A549 (cell line): ENCODE results near the gene ATP6AP1. TPM values are rescaled to one million over a fixed set of nuclear protein-coding genes. Genes with fewer than 3 reads are reported as not detected.
A peak's percentile ranks its signal among the peaks of the same experiment; 100 is the strongest.

Experiments
- ATAC-seq, 2 experiments: fragments of 200-7000 bp in 1 of 2; fragments of >200 bp in 1 of 2; cut with Nextera tagmentation in 1 of 2; cut with Tn5 transposase in 1 of 2; 3 replicates each; pipeline versions ENCODE4 v1.8.0 to v1.9.1; 2018 to 2020; ENCODE audit warnings: mild to moderate bottlenecking in 1 of 2, moderate library complexity in 1 of 2
- CTCF ChIA-PET: fragments of 300-600 bp; sonication (Branson Sonifier 250); formaldehyde crosslinking; extraction: SDS; loops from one replicate; lab custom pipeline; 2021; ENCODE audit warnings: antibody characterized with exemption, inconsistent platforms; lab: Yijun Ruan, JAX
- POLR2A ChIA-PET: fragments of 350-600 bp; formaldehyde crosslinking; extraction: SDS; loops from one replicate; lab custom pipeline; 2021; ENCODE audit warnings: antibody characterized with exemption, inconsistent platforms; lab: Yijun Ruan, JAX
- DNase-seq, 2 experiments: peaks; one replicate each; pipeline versions ENCODE4 v3.0.0 to v3.0.0-alpha.2; 2011 to 2016; ENCODE audit warnings: low read depth in 1 of 2, low spot score in 1 of 2
- FAIRE-seq: peaks from 2 replicates; lab custom pipeline; 2011; peaks lifted over from hg19 to GRCh38; lab: Jason Lieb, UNC
- H3K27ac ChIP-seq, 2 experiments: fragments of >200 bp; sonication (Bioruptor Twin); formaldehyde crosslinking; 3 replicates each; pipeline ENCODE4 v1.5.1; 2016 to 2017
- H3K4me1 ChIP-seq: fragments of >200 bp; sonication (Bioruptor Twin); formaldehyde crosslinking; 3 replicates; pipeline ENCODE4 v1.6.1; 2016
- H3K4me2 ChIP-seq: fragments of >200 bp; sonication (Bioruptor Twin); formaldehyde crosslinking; 3 replicates; pipeline ENCODE4 v1.6.1; 2016
- H3K4me3 ChIP-seq: fragments of >200 bp; sonication (Bioruptor Twin); formaldehyde crosslinking; 3 replicates; pipeline ENCODE4 v1.5.1; 2016
- H3K9me3 ChIP-seq: fragments of >200 bp; sonication (Bioruptor Twin); formaldehyde crosslinking; 3 replicates; pipeline ENCODE4 v1.6.1; 2016
- ATOH8 ChIP-seq: fragments of 250-450 bp; sonication (Bioruptor Pico); IDR thresholded peaks from 2 replicates; pipeline ENCODE4 v1.5.0; 2020; ENCODE audit warnings: low read depth, mild to moderate bottlenecking, moderate library complexity
- BCL3 ChIP-seq: fragments of >200 bp; sonication (Bioruptor Twin); formaldehyde crosslinking; IDR thresholded peaks from 3 replicates; pipeline ENCODE4 v1.6.1; 2016
- EHF ChIP-seq: fragments of 250-450 bp; sonication (Bioruptor Pico); IDR thresholded peaks from 2 replicates; pipeline ENCODE4 v1.5.0; 2020; ENCODE audit warnings: mild to moderate bottlenecking
- EHMT2 ChIP-seq: fragments of 200-600 bp; sonication (generic); IDR thresholded peaks from 2 replicates; pipeline ENCODE4 v1.6.1; 2016; ENCODE audit warnings: antibody characterized with exemption, low read depth, mild to moderate bottlenecking, moderate library complexity
- GATA3 ChIP-seq: IDR thresholded peaks from 2 replicates; pipeline ENCODE4 v1.6.1; 2012; ENCODE audit warnings: borderline replicate concordance
- HDAC2 ChIP-seq: fragments of 200-600 bp; sonication (generic); IDR thresholded peaks from 2 replicates; pipeline ENCODE4 v1.6.1; 2016
- HEYL ChIP-seq: fragments of 250-450 bp; sonication (Bioruptor Pico); IDR thresholded peaks from 2 replicates; pipeline ENCODE4 v1.8.0; 2021; ENCODE audit warnings: mild to moderate bottlenecking, moderate library complexity
- KDM1A ChIP-seq: fragments of 200-600 bp; sonication (generic); IDR thresholded peaks from 2 replicates; pipeline ENCODE4 v1.6.1; 2016; ENCODE audit warnings: low read depth, mild to moderate bottlenecking
- MAZ ChIP-seq: fragments of 150-350 bp; IDR thresholded peaks from 2 replicates; pipeline ENCODE4 v1.6.1; 2014; ENCODE audit warnings: antibody characterized with exemption, low read depth, low read length, borderline replicate concordance
- MYC ChIP-seq: IDR thresholded peaks from 2 replicates; pipeline ENCODE4 v1.6.1; 2012; ENCODE audit warnings: mild to moderate bottlenecking, inconsistent platforms, low read length, improper control_type of control experiment, borderline replicate concordance
- NPAS2 ChIP-seq: fragments of 250-450 bp; sonication (Bioruptor Pico); IDR thresholded peaks from 2 replicates; pipeline ENCODE4 v1.8.0; 2022; ENCODE audit warnings: mild to moderate bottlenecking, moderate library complexity, borderline replicate concordance
- NR3C1 ChIP-seq: fragments of >200 bp; sonication (Bioruptor Twin); formaldehyde crosslinking; IDR thresholded peaks from 3 replicates; pipeline ENCODE4 v1.6.1; 2017
- PBX3 ChIP-seq: IDR thresholded peaks from 2 replicates; pipeline ENCODE4 v1.6.1; 2012
- PHF8 ChIP-seq: fragments of 200-600 bp; sonication (generic); IDR thresholded peaks from 2 replicates; pipeline ENCODE4 v1.6.1; 2016; ENCODE audit warnings: low read depth, mild to moderate bottlenecking, antibody characterized with exemption, moderate library complexity, borderline replicate concordance
- POLR2AphosphoS2 ChIP-seq: conservative IDR thresholded peaks from 2 replicates; pipeline ENCODE4 v1.6.1; 2012; ENCODE audit warnings: low read length, improper control_type of control experiment, inconsistent platforms
- TFCP2L1 ChIP-seq: fragments of 250-450 bp; sonication (Bioruptor Pico); IDR thresholded peaks from 2 replicates; pipeline ENCODE4 v1.5.0; 2021; ENCODE audit warnings: mild to moderate bottlenecking
- TP53 ChIP-seq: fragments of 250-450 bp; sonication (Bioruptor Pico); IDR thresholded peaks from 2 replicates; pipeline ENCODE4 v1.5.0; 2021; ENCODE audit warnings: mild to moderate bottlenecking, moderate library complexity
- WGBS: methylation state at CpG from one replicate; pipeline ENCODE4 v1.1.6; 2017; ENCODE audit errors: missing lambda C conversion rate; 5-methylcytosine and 5-hydroxymethylcytosine counted together
- polyA plus RNA-seq, 4 experiments: library from polyadenylated mRNA; depleted of rRNA in 3 of 4; stranded (reverse); fragments of >200 nt; fragmentation: RNase III in 1 of 4; extraction: RNeasy Plus Mini Kit Qiagen cat#74134 plus additional on column Dnase treatment in 1 of 4; gene quantifications; 2 replicates in 3 of 4; 3 replicates in 1 of 4; pipeline ENCODE4 v1.2.3, GENCODE V29; 2011 to 2017
- TF ChIP-seq, protein P1 (sequence below): fragments of >200 bp; sonication (Bioruptor Twin); formaldehyde crosslinking; IDR thresholded peaks from 3 replicates; pipeline ENCODE4 v1.5.1; 2016
- TF ChIP-seq, protein P2 (sequence below): fragments of 250-450 bp; sonication (Bioruptor Pico); IDR thresholded peaks from 2 replicates; pipeline ENCODE4 v1.5.0; 2021; ENCODE audit warnings: mild to moderate bottlenecking, moderate library complexity, borderline replicate concordance

Gene ATP6AP1
- polyA plus RNA-seq, 2 of the 4 experiments (the other 2 are of a cell fraction), result 62.6 to 81.7 TPM

- no peak for TF ChIP-seq GATA3
- TF ChIP-seq EHF (CRISPR knock-in tag), result no peak
- TF ChIP-seq, protein P1, sequence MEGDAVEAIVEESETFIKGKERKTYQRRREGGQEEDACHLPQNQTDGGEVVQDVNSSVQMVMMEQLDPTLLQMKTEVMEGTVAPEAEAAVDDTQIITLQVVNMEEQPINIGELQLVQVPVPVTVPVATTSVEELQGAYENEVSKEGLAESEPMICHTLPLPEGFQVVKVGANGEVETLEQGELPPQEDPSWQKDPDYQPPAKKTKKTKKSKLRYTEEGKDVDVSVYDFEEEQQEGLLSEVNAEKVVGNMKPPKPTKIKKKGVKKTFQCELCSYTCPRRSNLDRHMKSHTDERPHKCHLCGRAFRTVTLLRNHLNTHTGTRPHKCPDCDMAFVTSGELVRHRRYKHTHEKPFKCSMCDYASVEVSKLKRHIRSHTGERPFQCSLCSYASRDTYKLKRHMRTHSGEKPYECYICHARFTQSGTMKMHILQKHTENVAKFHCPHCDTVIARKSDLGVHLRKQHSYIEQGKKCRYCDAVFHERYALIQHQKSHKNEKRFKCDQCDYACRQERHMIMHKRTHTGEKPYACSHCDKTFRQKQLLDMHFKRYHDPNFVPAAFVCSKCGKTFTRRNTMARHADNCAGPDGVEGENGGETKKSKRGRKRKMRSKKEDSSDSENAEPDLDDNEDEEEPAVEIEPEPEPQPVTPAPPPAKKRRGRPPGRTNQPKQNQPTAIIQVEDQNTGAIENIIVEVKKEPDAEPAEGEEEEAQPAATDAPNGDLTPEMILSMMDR, result no peak
- TF ChIP-seq PHF8, result no peak
- no peak for TF ChIP-seq NR3C1
- no peak for TF ChIP-seq TP53 (CRISPR knock-in tag)
- no peak for TF ChIP-seq KDM1A
- no peak for TF ChIP-seq PBX3
- TF ChIP-seq ATOH8 (CRISPR knock-in tag), result no peak
- no peak for TF ChIP-seq NPAS2 (CRISPR knock-in tag)
- TF ChIP-seq BCL3, result no peak
- no peak for TF ChIP-seq HEYL (CRISPR knock-in tag)
- no peak for TF ChIP-seq MYC
- no peak for TF ChIP-seq MAZ
- TF ChIP-seq TFCP2L1, result no peak
- TF ChIP-seq, protein P2, sequence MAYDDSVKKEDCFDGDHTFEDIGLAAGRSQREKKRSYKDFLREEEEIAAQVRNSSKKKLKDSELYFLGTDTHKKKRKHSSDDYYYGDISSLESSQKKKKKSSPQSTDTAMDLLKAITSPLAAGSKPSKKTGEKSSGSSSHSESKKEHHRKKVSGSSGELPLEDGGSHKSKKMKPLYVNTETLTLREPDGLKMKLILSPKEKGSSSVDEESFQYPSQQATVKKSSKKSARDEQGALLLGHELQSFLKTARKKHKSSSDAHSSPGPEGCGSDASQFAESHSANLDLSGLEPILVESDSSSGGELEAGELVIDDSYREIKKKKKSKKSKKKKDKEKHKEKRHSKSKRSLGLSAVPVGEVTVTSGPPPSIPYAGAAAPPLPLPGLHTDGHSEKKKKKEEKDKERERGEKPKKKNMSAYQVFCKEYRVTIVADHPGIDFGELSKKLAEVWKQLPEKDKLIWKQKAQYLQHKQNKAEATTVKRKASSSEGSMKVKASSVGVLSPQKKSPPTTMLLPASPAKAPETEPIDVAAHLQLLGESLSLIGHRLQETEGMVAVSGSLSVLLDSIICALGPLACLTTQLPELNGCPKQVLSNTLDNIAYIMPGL (CRISPR knock-in tag), result no peak
- no peak for TF ChIP-seq POLR2AphosphoS2
- no peak for TF ChIP-seq HDAC2
- TF ChIP-seq EHMT2, result no peak
Observed at GRCh38 chrX:154457491-154458115, 29.1 kb downstream of the ATP6AP1 start.

More at GRCh38 chrX:154457491-154458115, 29.1 kb downstream of the ATP6AP1 start:
- Histone ChIP-seq H3K9me3 (no peaks in the 10 kb centered on the region), H3K27ac (peak overlapping the region; percentile 74 to 97), H3K4me1 (peaks cover 11% of the 10 kb centered on the region), H3K4me2 (peak overlapping the region; percentile 98), H3K4me3 (peak overlapping the region; percentile 59)
- 18% methylated on average over 23 of the region's 65 CpGs for WGBS
- no peak for DNase-seq
- FAIRE-seq, result no peak
- ChIA-PET POLR2A (interaction anchor here (1.4 to 1.5 kb wide), 2 partner anchors 33 to 60 kb away, joined by 3 to 5 read pairs; partner anchors contain the start of genes RPL10 and SLC10A3), CTCF (no interaction called here)
- peak; percentile 5 to 23; a peak in 1 of 6 replicates for ATAC-seq
